Stimulated activated naive CD4-positive, alpha-beta T cell treated with Interleukin-2 at 50 U/mL for 16 hours (primary cell): ENCODE data around the gene HEG1.

Experiments used
- DNase-seq: peaks from one replicate; lab custom pipeline; 2025; lab: John Stamatoyannopoulos, UW

Gene HEG1

DNA sequence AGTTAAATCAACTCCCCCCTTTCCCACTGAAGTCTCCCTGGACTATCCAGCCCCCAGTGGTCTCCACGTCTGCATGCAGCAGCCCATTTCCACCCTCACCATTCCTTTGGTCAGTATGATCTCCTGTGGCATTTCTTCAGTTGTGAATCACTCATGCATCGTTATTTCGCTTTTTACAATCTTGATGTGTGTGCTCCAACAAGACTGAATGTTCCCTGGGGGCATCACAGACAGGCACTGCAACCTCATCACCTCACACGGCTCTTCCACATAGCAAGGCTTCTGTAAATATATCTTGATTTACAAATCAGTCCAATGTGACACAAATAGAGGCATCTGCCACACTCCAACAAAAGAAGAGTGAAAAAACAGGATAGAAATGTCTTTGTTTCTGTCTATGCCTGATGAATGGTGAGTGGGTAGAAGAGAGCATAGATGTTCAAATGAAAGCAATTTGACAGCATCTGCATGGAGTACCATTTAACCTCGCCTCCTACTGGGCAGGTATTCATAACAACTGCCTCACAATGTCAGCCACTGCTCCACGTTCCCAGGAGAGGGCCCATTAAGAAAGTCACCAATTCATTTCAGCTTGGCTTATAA lies 5.2 kb downstream of the HEG1 start:
- no peak for DNase-seq

GRCh38 chr3:125048282-125048681 lies 7.5 kb downstream of the HEG1 start:
- no peak for DNase-seq

GRCh38 chr3:125045965-125046364 lies 9.8 kb downstream of the HEG1 start:
- DNase-seq, result no peak

DNA sequence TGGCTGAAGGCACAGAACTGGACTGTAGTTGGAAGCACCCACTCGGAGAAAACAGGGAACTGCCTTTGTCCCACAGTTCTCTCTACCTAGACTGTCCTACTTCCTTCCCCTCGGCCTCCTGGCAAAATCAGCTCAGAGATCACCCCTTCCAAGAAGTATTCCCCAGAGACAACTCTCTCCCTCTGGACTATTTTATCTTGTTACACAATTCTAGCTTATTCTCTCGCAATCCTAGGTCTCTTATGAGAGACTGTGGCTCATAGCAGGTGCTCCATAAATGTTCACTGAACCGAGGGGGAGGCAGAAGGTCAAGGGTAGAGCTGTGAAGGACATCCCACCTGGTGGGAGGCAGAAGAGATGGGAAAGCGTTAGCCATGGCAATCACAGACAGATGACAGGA lies 10.6 kb downstream of the HEG1 start:
- DNase-seq, result no peak

GRCh38 chr3:125043599-125044151 lies 12.1 kb downstream of the HEG1 start:
- DNase-seq, result no peak

- no peak for DNase-seq
Observed at GRCh38 chr3:125042725-125043406, 12.9 kb downstream of the HEG1 start.

DNA sequence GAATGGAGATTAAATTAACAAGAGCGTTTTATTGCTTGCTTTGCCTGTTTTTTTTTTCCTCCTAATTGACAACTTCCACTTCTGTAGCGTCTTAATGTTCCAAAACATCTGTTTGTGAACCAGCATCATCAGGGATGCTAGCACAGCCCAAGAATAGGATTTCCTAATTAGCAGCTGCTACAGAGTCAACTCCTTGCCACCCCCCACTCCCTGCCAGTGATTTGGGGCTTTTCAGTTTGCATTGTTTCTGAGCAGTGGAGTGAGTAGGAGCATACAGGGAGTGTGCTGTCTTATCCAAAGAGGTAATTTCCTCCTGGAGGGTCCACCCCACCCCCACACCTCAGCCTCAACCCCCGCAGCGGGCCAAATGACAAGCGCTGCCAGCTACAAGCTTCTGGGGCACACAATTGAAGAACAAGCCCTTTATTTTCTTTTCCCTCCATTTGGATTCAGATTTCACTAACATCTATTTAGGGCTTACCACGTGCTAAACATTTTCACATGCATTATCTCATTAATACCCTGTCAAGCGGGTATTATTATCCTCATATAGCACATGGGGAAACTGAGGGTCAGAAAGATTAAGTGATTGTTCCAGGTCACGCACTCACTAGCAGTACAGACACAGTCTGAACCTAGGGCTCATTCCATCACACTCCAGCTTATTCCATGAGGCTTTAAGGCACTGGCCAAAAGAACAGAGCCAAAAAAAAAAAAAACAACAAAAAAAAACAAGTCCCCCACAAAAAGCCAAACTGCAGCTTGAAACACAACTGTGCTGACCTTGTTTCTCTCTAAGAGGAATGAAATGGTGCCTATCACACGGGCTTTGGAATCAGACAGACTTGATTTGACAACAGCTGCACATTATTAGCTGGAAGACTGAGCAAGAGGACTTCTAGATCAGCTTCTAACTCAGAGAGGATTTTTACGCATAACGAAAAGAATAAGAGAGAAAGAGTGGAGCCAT lies 16.4 kb downstream of the HEG1 start:
- DNase-seq, result no peak

GRCh38 chr3:125037498-125038150 lies 18.2 kb downstream of the HEG1 start:
- no peak for DNase-seq

GRCh38 chr3:125035217-125035616 lies 20.6 kb downstream of the HEG1 start:
- no peak for DNase-seq

GRCh38 chr3:125033616-125034015 lies 22.2 kb downstream of the HEG1 start:
- no peak for DNase-seq

GRCh38 chr3:125033135-125033534 lies 22.7 kb downstream of the HEG1 start:
- no peak for DNase-seq

GRCh38 chr3:125032683-125033082 lies 23.1 kb downstream of the HEG1 start:
- no peak for DNase-seq

GRCh38 chr3:125032100-125032643 lies 23.6 kb downstream of the HEG1 start:
- DNase-seq, result no peak

GRCh38 chr3:125031544-125031943 lies 24.3 kb downstream of the HEG1 start:
- DNase-seq, result no peak

GRCh38 chr3:125028657-125029056 lies 27.1 kb downstream of the HEG1 start:
- DNase-seq, result no peak

- DNase-seq, result no peak
Observed at GRCh38 chr3:125025642-125026041, 30.2 kb downstream of the HEG1 start.

DNA sequence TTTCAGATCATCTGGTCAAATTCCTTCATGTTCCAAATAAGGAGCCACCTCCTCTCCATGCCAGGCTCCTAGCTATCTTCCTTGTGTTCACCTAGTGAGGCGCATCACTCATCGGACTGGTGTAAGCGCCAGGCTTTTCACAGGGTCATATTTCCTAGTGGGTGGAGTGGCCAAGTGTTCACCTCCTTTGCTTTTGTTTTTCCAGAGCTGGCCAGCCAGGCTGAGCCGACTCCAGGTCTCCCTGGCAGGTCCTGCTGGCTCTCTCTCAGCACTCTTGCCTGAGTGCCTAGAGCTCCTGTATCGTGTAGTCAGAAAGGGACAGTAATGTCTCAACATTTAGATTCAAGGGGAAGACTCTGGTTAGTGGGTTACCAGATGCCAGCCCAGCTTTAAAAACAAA lies 31.0 kb downstream of the HEG1 start:
- DNase-seq, result no peak

- no peak for DNase-seq
Observed at GRCh38 chr3:125023833-125024555, 31.8 kb downstream of the HEG1 start.

DNA sequence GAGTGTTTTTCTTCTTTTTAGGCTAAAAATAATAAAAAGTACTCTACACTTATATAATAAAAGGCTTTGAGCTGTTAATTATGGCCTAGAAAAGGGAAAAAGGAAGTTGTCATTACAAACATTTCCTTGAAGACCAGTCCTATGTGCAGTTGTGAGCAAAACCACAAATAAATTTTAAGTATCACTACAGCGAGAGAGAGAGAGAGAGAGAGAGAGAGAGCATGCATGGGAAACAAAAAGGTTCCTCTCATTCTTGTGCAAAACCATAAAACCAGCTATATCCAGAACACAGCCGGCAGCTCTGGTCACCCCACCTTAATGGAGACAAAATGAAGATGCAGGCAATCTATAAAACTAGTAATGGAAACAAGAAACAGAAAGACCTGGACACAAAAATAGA lies 33.6 kb downstream of the HEG1 start:
- DNase-seq, result no peak

- DNase-seq, result no peak
Observed at GRCh38 chr3:125019271-125019670, 36.5 kb downstream of the HEG1 start.

- DNase-seq, result no peak
Observed at GRCh38 chr3:125017406-125017805, 38.4 kb downstream of the HEG1 start.
